Measurements from ENCODE around the gene PSMD1. TPM values are rescaled to one million over a fixed set of nuclear protein-coding genes. Genes with fewer than 3 reads are reported as not detected.

The PSMD1 gene
- polyA plus RNA-seq = 235 and 319 TPM in 2 replicates

DNA sequence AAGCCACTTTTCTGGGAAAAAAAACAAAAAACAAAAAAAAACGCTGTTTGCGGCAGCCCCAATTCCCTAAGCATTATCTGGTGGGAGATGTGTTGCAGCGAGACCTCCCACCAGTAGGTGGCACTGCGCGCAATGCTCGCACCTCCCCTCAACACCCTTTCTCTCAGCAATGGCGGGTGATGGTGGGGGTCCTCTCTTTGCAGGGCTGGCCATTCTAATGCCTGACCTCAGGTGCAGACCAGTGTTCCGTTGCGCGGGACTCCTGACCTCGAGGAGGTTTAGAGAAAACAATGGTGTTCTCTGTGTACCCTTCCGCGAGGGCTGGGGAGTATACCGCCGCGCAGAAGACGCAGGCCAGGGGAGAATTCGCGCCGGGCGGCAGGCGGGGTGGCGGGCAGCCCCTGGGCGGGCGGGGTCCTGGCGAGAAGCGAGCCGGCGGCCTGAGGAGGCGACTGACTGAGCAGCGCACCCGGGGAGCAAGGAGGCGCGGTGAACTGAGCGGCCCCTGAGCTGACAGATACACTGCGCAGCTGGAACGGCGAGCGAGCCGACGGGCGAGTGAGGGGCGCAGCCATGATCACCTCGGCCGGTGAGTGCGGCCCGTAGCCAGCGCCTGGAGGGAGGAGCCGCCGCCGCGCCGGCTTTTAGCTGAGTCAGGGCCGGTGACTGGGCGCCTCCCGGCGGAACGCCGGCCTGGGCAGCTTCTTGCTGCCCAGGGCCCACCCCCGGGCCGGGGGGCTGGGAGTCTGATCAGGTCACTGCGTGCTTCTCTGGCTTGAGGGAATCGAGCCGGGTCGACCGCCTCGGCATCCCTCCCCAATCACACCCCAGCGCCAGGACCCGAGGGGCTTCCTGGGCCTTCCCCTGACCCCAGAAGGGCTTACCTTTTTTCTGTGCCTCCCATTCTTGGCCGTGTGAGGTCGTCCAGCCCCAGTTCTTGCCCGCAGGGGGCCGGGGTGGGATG lies at the start of gene PSMD1:
Gene PSMD1 (plus strand): TSS at position 415 of the 964 bp plus-strand sequence. CDS start 159 bp downstream, at position 574.

DNA sequence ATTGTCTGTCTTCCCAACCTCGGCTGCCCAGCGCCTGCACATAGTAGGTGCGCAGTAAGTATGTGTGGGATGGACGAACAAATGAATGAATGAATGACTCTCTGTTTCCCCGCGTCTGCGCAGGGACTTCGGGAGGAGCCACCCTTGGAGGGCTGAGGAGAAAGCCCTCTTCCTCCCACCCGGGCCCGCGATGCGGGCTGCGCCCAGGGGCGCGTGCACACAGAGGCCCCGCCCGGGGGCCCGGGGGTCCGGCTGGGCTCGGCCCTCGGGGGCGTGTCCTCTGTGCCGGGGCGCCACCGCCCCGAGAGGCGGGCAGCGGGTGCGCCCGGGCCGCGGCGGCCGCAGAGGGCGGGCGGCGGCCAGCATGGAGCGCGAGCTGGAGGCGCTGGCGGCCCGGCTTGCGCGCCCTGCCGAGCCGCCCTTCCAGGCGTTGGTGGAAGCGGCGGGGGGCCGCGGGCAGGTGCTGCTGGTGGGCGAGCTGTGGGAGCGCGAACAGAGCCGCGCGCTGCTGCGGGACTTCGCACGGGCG lies 19.4 kb upstream of the PSMD1 start, which contains the start of gene C2orf72:
Gene C2orf72 (plus strand): TSS at position 322 of the 529 bp plus-strand sequence. CDS start 43 bp downstream, at position 365.

DNA sequence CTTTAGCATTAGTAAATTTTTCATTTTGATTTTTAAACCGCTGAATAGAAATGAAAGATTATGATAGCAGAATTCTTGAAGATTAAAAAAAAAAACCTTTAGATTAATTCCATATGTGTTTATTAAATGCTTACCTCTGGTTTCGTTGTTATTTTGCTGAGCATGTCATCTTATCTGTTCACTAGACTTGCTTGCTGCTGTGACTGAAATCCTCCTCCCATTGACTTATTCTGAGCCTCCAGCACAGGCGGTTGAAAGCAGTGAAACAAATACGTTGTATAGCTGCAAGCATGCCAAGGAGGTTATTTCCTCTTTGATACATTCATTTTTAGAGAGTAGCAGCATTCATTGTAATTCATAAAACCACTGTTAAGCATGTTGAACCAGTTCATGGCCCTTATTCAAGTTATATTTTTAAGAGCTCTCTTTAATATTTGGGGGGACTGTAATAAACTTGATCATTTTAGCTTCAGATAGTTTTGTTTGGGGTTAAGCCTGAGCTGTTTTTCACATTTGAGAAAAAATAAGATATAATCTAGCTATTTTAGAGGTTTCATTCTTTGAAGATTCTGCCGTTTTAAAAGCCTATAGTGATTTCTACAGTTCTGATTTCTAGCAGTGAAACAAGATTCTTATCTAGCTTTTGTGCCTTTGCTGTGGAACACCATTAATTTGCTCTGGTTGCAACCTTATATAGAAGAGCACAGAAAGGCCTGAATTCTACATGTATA lies 68.3 kb downstream of the PSMD1 start, which contains the start of gene HTR2B:
Gene HTR2B (minus strand): TSS at position 205 of the 731 bp plus-strand sequence. CDS start 1,278 bp downstream, outside the sequence.

DNA sequence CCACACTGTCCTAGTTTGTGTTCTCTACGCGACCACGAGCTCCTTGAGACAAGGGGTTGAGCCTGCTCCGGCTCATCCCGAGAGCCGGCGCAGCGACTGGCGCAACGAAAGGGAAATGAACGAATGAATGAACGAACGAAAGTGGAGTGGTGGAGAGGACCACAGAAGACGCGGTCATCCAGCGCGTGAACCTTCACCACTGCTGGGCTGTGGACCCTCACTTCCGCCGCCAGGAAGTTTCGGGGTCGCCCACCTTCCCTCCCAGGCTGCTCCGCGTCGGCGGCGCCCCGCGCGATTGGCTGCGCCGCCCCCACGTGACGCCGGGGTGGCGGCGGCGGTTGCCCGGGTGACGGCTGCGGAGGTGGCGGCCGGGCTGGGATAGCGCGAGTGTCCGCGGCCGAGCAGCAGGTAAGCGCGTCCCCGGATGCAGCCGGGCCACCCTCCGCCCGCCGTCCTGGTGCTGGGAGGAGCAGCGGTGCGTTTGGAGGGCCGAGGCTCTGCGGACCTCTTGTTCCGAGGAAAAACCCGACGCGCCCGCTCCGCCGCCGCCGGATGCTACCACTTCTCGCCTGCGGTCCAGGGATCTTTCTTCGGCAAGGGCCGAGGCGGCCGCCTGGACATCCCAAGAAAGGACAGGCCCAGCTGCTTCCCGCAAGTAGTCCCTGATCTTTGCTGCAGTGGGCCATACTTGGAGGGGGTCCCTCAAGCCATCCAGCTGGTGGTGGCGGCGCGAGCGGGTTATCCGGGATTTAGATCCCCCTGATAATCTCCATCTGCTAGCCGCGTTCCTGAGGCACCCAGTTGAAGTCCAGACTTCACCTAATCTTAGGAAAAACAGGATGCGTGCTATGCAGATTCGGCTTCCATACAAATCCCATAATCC lies 141.9 kb downstream of the PSMD1 start, which contains the start of gene ARMC9:
Gene ARMC9 (plus strand): TSS at position 341 of the 883 bp plus-strand sequence. CDS start 7,608 bp downstream, outside the sequence.

Other genes starting within 250 kb of the PSMD1 start
- 9.2 and 40.8 TPM in 2 replicates for gene ITM2C, start 191.9 kb upstream of the PSMD1 start, polyA plus RNA-seq
- not detected in 2 replicates for gene GPR55, start 131.6 kb upstream of the PSMD1 start, polyA plus RNA-seq
- gene SPATA3, start 60.7 kb upstream of the PSMD1 start, polyA plus RNA-seq = not detected in 2 replicates
- gene C2orf72, start 19.3 kb upstream of the PSMD1 start, polyA plus RNA-seq = 3.6 and 5.2 TPM in 2 replicates
- gene HTR2B, start 68.2 kb downstream of the PSMD1 start, polyA plus RNA-seq = 0.34 and 0.90 TPM in 2 replicates
- gene ARMC9, start 141.8 kb downstream of the PSMD1 start, polyA plus RNA-seq = 10.5 and 13.6 TPM in 2 replicates